HUES6 (cell line): ENCODE measurements around the gene ATP5F1E.

Experiments
- H3K27ac ChIP-seq: 2 replicates; pipeline ENCODE4 v1.7.0; 2013; ENCODE audit warnings: low read depth, mild to moderate bottlenecking, low read length, inconsistent platforms
- H3K27me3 ChIP-seq: 2 replicates; pipeline ENCODE4 v1.6.1; 2013; ENCODE audit warnings: low read length; ENCODE audit not compliant: control insufficient read depth, insufficient read depth
- H3K36me3 ChIP-seq: 2 replicates; pipeline ENCODE4 v1.6.1; 2013; ENCODE audit warnings: low read length; ENCODE audit not compliant: control insufficient read depth, insufficient read depth
- H3K4me1 ChIP-seq: 2 replicates; pipeline ENCODE4 v1.6.1; 2013; ENCODE audit warnings: low read length; ENCODE audit not compliant: control insufficient read depth, insufficient read depth
- H3K4me3 ChIP-seq: 2 replicates; pipeline ENCODE4 v1.5.1; 2013; ENCODE audit warnings: low read depth, low read length
- H3K9ac ChIP-seq: one replicate; pipeline ENCODE4 v1.6.1; 2013; ENCODE audit warnings: mild to moderate bottlenecking, low read length
- H3K9me3 ChIP-seq: 2 replicates; pipeline ENCODE4 v1.6.1; 2013; ENCODE audit warnings: low read depth, low read length; ENCODE audit not compliant: control insufficient read depth, insufficient read depth

The ATP5F1E gene

DNA sequence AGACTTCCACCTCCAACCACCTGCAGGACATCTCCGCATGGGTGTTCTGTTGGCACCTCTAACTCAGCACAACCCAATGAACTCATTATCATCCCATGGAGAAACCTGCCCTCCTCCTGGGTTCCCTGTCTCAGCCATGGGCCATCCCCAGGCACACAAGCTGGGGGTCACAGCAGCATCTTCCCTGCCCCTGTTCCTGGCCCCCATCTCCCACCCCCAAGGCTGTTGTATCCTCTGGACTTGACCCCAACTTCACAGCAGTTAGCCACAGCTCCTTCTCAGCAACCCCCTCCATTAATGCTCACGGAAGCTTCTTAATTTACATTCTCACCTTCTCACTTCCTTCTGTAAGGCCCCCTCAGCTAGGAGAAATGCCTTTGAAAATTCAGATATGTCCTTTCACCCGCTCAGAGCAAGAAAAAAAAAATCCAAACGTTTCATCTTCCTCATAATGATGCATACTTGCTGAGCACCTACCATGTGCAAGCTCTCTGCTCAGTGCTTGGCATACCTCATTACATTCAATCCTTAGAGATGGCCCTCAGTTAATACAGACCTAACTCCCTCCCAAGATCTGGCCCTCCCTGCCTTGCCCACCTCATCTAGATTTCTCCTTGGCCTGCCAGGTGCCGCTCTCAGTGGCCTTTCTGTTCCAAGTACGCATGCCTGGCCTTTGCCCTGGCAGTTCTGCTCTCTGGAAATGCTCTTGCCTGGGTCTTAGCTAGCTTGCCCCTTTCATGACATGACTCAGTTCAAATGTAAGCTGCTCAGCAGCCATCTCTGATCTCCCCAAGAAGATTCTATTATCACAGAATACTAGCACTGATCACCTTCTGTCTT is 53.6 kb downstream of the ATP5F1E start:
- Histone ChIP-seq H3K27ac (no peak overlapping the region), H3K36me3 (no peaks in the 10 kb centered on the region), H3K4me1 (peaks cover 14% of the 10 kb centered on the region), H3K27me3 (no peaks in the 10 kb centered on the region), H3K9ac (no peak overlapping the region), H3K4me3 (no peak overlapping the region), H3K9me3 (no peaks in the 10 kb centered on the region)

DNA sequence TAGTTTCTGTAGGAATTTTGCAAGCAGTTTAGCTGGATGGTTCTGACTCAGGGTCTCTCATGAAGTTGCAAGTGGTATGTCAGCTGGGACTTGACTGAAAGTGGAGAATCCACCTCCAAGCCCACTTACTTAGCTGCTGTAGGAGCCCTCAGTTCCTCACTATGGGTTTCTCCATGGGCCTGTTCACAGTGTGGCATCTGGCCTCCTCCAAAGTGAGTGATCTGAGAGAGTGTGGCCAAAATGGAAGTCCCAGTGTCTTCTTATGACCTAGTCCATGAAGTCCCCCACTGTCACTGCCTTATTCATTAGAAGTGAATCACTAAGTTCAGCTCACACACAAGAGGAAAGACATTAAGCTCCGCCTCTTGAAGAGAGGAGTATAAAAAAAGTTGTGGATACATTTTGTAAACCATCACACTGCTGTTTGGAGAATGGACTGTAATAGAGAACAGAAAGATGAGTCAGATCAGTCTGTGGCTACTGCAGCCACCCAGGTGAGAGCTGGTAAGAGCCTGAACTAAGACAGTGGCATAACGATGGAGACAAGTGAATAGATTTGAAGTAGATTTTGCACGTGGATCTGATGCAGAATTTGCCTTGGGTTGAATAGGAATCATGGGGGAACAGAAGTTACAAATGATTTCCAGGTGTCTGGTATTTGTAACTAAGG is 55.9 kb downstream of the ATP5F1E start:
- peaks cover 9% of the 10 kb centered on the region for H3K4me1 ChIP-seq
- no peaks in the 10 kb centered on the region for H3K36me3 ChIP-seq
- H3K9me3 ChIP-seq: no peaks in the 10 kb centered on the region
- H3K27me3 ChIP-seq: no peaks in the 10 kb centered on the region
- no peak overlapping the region for H3K9ac ChIP-seq
- no peak overlapping the region for H3K4me3 ChIP-seq
- no peak overlapping the region for H3K27ac ChIP-seq
